OCI-LY7 (cell line): Measurements from ENCODE around the gene OLA1. TPM values are rescaled to one million over a fixed set of nuclear protein-coding genes. Genes with fewer than 3 reads are reported as not detected.

ENCODE experiments used
- BruUV-seq: library from RNA; stranded (reverse); fragments of 400-500 nt; replicated peaks from 2 replicates; lab custom pipeline; 2021; lab: Mats Ljungman, UMichigan
- CTCF ChIA-PET: fragments of 300-600 bp; sonication (Branson Sonifier 250); formaldehyde crosslinking; loops from one replicate; lab custom pipeline; 2022; ENCODE audit warnings: antibody characterized with exemption; ENCODE audit not compliant: unreplicated experiment; lab: Charles Lee
- POLR2A ChIA-PET: fragments of 300-600 bp; sonication (Branson Sonifier 250); formaldehyde crosslinking; loops from one replicate; lab custom pipeline; 2022; ENCODE audit warnings: antibody characterized with exemption; lab: Charles Lee
- DNase-seq: peaks from one replicate; pipeline ENCODE4 v3.0.0-alpha.2; 2015; ENCODE audit warnings: low spot score
- H2AFZ ChIP-seq: fragments of 200-600 bp; sonication (generic), shearing (Covaris generic); 2 replicates; pipeline ENCODE4 v1.6.1; 2014; ENCODE audit warnings: mild to moderate bottlenecking, antibody characterized with exemption, low read length, moderate library complexity
- H3K27ac ChIP-seq: fragments of 200-600 bp; sonication (generic); 2 replicates; pipeline ENCODE4 v1.5.1; 2014; ENCODE audit warnings: mixed run types, low read depth, mild to moderate bottlenecking, moderate library complexity, low read length, inconsistent platforms; ENCODE audit not compliant: poor library complexity, severe bottlenecking
- H3K36me3 ChIP-seq: fragments of 200-600 bp; sonication (generic); 2 replicates; pipeline ENCODE4 v1.6.1; 2014; ENCODE audit warnings: mild to moderate bottlenecking, antibody characterized with exemption, low read length, moderate library complexity, mixed read lengths; ENCODE audit not compliant: insufficient read depth
- H3K4me1 ChIP-seq: fragments of 200-600 bp; sonication (generic); 2 replicates; pipeline ENCODE4 v1.5.1; 2014; ENCODE audit warnings: mild to moderate bottlenecking, low read length; ENCODE audit not compliant: insufficient read depth, poor library complexity, severe bottlenecking
- H3K4me2 ChIP-seq: fragments of 200-600 bp; sonication (generic); 2 replicates; pipeline ENCODE4 v1.6.1; 2014; ENCODE audit warnings: mild to moderate bottlenecking, low read length
- H3K4me3 ChIP-seq: fragments of 200-600 bp; sonication (generic); 2 replicates; pipeline ENCODE4 v1.5.1; 2014; ENCODE audit warnings: mild to moderate bottlenecking, low read depth, low read length; ENCODE audit not compliant: poor library complexity, severe bottlenecking
- H3K79me2 ChIP-seq: fragments of 200-600 bp; sonication (generic); 2 replicates; pipeline ENCODE4 v1.6.1; 2016; ENCODE audit warnings: low read depth, mild to moderate bottlenecking, low read length, moderate library complexity, mixed read lengths; ENCODE audit not compliant: insufficient read depth
- H3K9me2 ChIP-seq: fragments of 200-600 bp; sonication (generic); 2 replicates; pipeline ENCODE4 v1.6.1; 2016; ENCODE audit warnings: mild to moderate bottlenecking, low read length, mixed read lengths; ENCODE audit not compliant: insufficient read depth
- H3K9me3 ChIP-seq: fragments of 200-600 bp; sonication (generic); 2 replicates; pipeline ENCODE4 v1.6.1; 2014; ENCODE audit warnings: mild to moderate bottlenecking, mixed run types, low read length, mixed read lengths
- H4K20me1 ChIP-seq: fragments of 200-600 bp; sonication (generic); 2 replicates; pipeline ENCODE4 v1.6.1; 2014; ENCODE audit warnings: mild to moderate bottlenecking, antibody characterized with exemption, low read length, moderate library complexity, mixed read lengths; ENCODE audit not compliant: insufficient read depth
- CTCF ChIP-seq: fragments of 200-600 bp; sonication (generic); conservative IDR thresholded peaks from 2 replicates; pipeline ENCODE4 v1.5.1; 2014; ENCODE audit warnings: mild to moderate bottlenecking, antibody characterized with exemption, low read length, moderate library complexity, mixed read lengths
- EZH2phosphoT487 ChIP-seq: fragments of 200-600 bp; sonication (generic); IDR thresholded peaks from 2 replicates; pipeline ENCODE4 v1.6.1; 2018; ENCODE audit warnings: low read depth, borderline replicate concordance, mild to moderate bottlenecking, mixed run types, antibody characterized with exemption, low read length, moderate library complexity, mixed read lengths
- intact Hi-C: fragments of 100-400 bp; cut with micrococcal nuclease; formaldehyde crosslinking; loops from one replicate; pipeline ENCODE4 v1.10.0; 2022; ENCODE audit not compliant: unreplicated experiment
- total RNA-seq, 2 experiments: library from RNA; depleted of rRNA in 1 of 2; stranded (reverse); fragments of >200 nt in 1 of 2; shearing (Covaris generic) in 1 of 2; gene quantifications; 2 replicates each; pipeline ENCODE4 v1.2.3, GENCODE V29; 2014 to 2022

OLA1 gene
- total RNA-seq, 2 experiments from 2014 or later, result 66.0 to 116 TPM

DNA sequence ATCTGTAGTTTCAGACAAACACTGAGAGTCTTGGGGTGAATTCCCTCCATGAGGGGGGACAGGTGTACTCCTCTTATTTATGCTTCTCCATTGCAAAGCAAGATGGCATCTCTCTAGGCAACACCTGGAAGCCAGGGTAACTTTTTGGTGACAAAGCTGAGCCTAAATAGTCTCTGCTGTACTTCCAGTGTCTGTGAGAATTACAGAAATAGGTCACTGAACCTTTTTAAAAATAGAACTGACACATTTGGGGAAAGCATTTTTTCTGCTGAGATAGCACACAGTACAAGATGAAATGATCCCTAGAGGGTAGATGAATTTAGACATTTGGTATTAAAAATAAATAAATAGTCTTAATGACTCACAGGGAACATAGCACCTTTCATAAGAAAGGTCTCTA, 211.5 kb downstream of the OLA1 start:
- H4K20me1 ChIP-seq, result no peaks in the 10 kb centered on the region
- H3K4me2 ChIP-seq, result no peak overlapping the region
- no peak overlapping the region for H3K4me3 ChIP-seq
- no peak overlapping the region for H3K27ac ChIP-seq
- POLR2A ChIA-PET, result no interaction called here
- TF ChIP-seq EZH2phosphoT487 (no peak), CTCF (no peak)
- H3K4me1 ChIP-seq, result peaks cover 6% of the 10 kb centered on the region
- H3K9me2 ChIP-seq, result no peaks in the 10 kb centered on the region; the same call in 1 of the 2 replicates
- H3K9me3 ChIP-seq, result no peaks in the 10 kb centered on the region
- CTCF ChIA-PET, result no interaction called here
- no peak overlapping the region for H2AFZ ChIP-seq
- H3K79me2 ChIP-seq, result no peaks in the 10 kb centered on the region
- DNase-seq, result no peak
- no peaks in the 10 kb centered on the region for H3K36me3 ChIP-seq
- intact Hi-C loops, result loop anchor here (5.0 kb wide), 1 partner anchor 465 kb away; no protein-coding TSS in a partner anchor
- no TSS peak for BruUV-seq

GRCh38 chr2:174035981-174036742, 212.2 kb downstream of the OLA1 start:
- Histone ChIP-seq H3K4me3 (no peak overlapping the region), H2AFZ (no peak overlapping the region), H3K4me2 (no peak overlapping the region), H3K79me2 (no peaks in the 10 kb centered on the region), H3K9me3 (no peaks in the 10 kb centered on the region), H4K20me1 (no peaks in the 10 kb centered on the region), H3K4me1 (peaks cover 6% of the 10 kb centered on the region), H3K27ac (no peak overlapping the region), H3K9me2 (no peaks in the 10 kb centered on the region), H3K36me3 (no peaks in the 10 kb centered on the region)
- DNase-seq, result no peak
- intact Hi-C loops, result loop anchor here (5.0 kb wide), 1 partner anchor 464 kb away; no protein-coding TSS in a partner anchor
- POLR2A ChIA-PET, result interaction anchor here (0.6 to 1.8 kb wide), 4 partner anchors 14 to 73 kb away, joined by 3 to 5 read pairs (median 3); no protein-coding TSS in a partner anchor
- TF ChIP-seq CTCF (peak; percentile 58), EZH2phosphoT487 (no peak)
- CTCF ChIA-PET, result no interaction called here
- BruUV-seq, result no TSS peak
